SK-N-SH (cell line): Measurements from ENCODE around the gene RSRC1.

Source experiments
- POLR2AphosphoS5 ChIP-seq: IDR thresholded peaks from 2 replicates; pipeline ENCODE4 v1.6.1; 2012; ENCODE audit warnings: low read depth, low read length
- TF ChIP-seq, protein P1 (sequence below): fragments of 200-600 bp; sonication (generic); IDR thresholded peaks from 2 replicates; pipeline ENCODE4 v1.6.1; 2017; ENCODE audit warnings: antibody characterized with exemption, mild to moderate bottlenecking, moderate library complexity

DNA sequence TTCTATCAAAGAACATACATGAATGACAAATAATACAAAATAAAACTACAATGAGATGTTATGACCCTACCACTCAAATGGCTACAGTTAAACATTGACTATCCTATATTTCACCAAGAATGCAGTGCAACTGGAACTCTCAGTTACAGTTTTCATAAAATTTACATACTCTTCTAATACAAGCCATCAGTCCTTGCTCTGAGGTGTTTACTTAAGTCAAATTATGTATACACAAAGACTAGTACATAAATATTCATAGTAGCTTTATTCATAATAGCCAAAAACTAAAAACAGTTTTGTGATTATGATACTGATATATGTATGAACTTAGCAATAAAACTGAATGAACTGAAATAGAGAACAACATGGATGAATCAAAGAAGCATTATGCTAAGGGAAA is 480.3 kb downstream of the RSRC1 start:
- TF ChIP-seq, protein P1, sequence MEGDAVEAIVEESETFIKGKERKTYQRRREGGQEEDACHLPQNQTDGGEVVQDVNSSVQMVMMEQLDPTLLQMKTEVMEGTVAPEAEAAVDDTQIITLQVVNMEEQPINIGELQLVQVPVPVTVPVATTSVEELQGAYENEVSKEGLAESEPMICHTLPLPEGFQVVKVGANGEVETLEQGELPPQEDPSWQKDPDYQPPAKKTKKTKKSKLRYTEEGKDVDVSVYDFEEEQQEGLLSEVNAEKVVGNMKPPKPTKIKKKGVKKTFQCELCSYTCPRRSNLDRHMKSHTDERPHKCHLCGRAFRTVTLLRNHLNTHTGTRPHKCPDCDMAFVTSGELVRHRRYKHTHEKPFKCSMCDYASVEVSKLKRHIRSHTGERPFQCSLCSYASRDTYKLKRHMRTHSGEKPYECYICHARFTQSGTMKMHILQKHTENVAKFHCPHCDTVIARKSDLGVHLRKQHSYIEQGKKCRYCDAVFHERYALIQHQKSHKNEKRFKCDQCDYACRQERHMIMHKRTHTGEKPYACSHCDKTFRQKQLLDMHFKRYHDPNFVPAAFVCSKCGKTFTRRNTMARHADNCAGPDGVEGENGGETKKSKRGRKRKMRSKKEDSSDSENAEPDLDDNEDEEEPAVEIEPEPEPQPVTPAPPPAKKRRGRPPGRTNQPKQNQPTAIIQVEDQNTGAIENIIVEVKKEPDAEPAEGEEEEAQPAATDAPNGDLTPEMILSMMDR = no peak
- no peak for TF ChIP-seq POLR2AphosphoS5
